ENCODE data around the gene RPL21. TPM values are rescaled to one million over a fixed set of nuclear protein-coding genes. Genes with fewer than 3 reads are reported as not detected.

The RPL21 gene
- total RNA-seq, 2 donors from 2014 or later, result 748 to 990 TPM

GRCh38 chr13:27264648-27265047, 13.3 kb downstream of the RPL21 start:
- H3K27ac Mint-ChIP-seq, result peak overlapping the region in 1 of 2 donors; percentile 8
- H3K9me3 Mint-ChIP-seq, result no peaks in the 10 kb centered on the region
- no peaks in the 10 kb centered on the region for H3K27me3 Mint-ChIP-seq
- ATAC-seq (no peak), DNase-seq (ENCODE audit: low spot score) (no peak)
- H3K36me3 Mint-ChIP-seq, result peaks cover 8% of the 10 kb centered on the region
- no peak overlapping the region for H3K4me3 Mint-ChIP-seq
- H3K4me1 Mint-ChIP-seq (ENCODE audit: low read depth in 2 of 2), result peaks cover 14 to 15% of the 10 kb centered on the region in 2 donors

- no peaks in the 10 kb centered on the region for H3K36me3 Mint-ChIP-seq
- H3K27ac Mint-ChIP-seq, result peak overlapping the region in 1 of 2 donors; percentile 15
- DNase-seq (ENCODE audit: low spot score), result no peak
- H3K9me3 Mint-ChIP-seq, result no peaks in the 10 kb centered on the region
- H3K4me1 Mint-ChIP-seq (ENCODE audit: low read depth in 2 of 2), result peaks cover 12 to 15% of the 10 kb centered on the region in 2 donors
- ATAC-seq, result no peak
- no peak overlapping the region for H3K4me3 Mint-ChIP-seq
- peaks cover 0 to 2% of the 10 kb centered on the region in 2 donors for H3K27me3 Mint-ChIP-seq
These were observed 15.6 kb downstream of the RPL21 start for GRCh38 chr13:27266917-27267316.

GRCh38 chr13:27267596-27267995, 16.2 kb downstream of the RPL21 start:
- DNase-seq (ENCODE audit: low spot score) (no peak), ATAC-seq (no peak)
- H3K4me1 Mint-ChIP-seq (ENCODE audit: low read depth in 2 of 2), result peaks cover 12 to 15% of the 10 kb centered on the region in 2 donors
- no peak overlapping the region for H3K4me3 Mint-ChIP-seq
- peaks cover 0 to 5% of the 10 kb centered on the region in 2 donors for H3K27me3 Mint-ChIP-seq
- no peaks in the 10 kb centered on the region for H3K36me3 Mint-ChIP-seq
- H3K27ac Mint-ChIP-seq, result peak overlapping the region in 1 of 2 donors; percentile 15
- H3K9me3 Mint-ChIP-seq, result no peaks in the 10 kb centered on the region

- no peak overlapping the region for H3K4me3 Mint-ChIP-seq
- no peaks in the 10 kb centered on the region for H3K9me3 Mint-ChIP-seq
- DNase-seq (ENCODE audit: low spot score), result no peak
- H3K36me3 Mint-ChIP-seq, result no peaks in the 10 kb centered on the region
- peaks cover 5 to 12% of the 10 kb centered on the region in 2 donors for H3K27me3 Mint-ChIP-seq
- H3K27ac Mint-ChIP-seq, result no peak overlapping the region
- ATAC-seq, result no peak
- peaks cover 12 to 15% of the 10 kb centered on the region in 2 donors for H3K4me1 Mint-ChIP-seq (ENCODE audit: low read depth in 2 of 2)
These were observed 17.8 kb downstream of the RPL21 start for GRCh38 chr13:27269114-27269665.

GRCh38 chr13:27270594-27271520, 19.5 kb downstream of the RPL21 start, which contains the start of gene RASL11A:
Gene RASL11A, plus strand, starts transcription at chr13:27270830. Its CDS starts 115 bp downstream, at chr13:27270945.
- Mint-ChIP-seq H3K9me3 (no peaks in the 10 kb centered on the region), H3K27me3 (peaks cover 11 to 22% of the 10 kb centered on the region in 2 donors), H3K4me1 (ENCODE audit: low read depth in 2 of 2) (peaks cover 12 to 15% of the 10 kb centered on the region in 2 donors), H3K27ac (peak within 1 kb of the TSS; percentile 24 to 70), H3K36me3 (no peaks in the 10 kb centered on the region), H3K4me3 (peak within 1 kb of the TSS; percentile 89)
- DNase-seq (ENCODE audit: low spot score) (peak; percentile 82), ATAC-seq (peak; percentile 91)

GRCh38 chr13:27271570-27272096, 20.3 kb downstream of the RPL21 start:
- H3K36me3 Mint-ChIP-seq, result no peaks in the 10 kb centered on the region
- peaks cover 12 to 14% of the 10 kb centered on the region in 2 donors for H3K4me1 Mint-ChIP-seq (ENCODE audit: low read depth in 2 of 2)
- H3K27me3 Mint-ChIP-seq, result peaks cover 11 to 24% of the 10 kb centered on the region in 2 donors
- ATAC-seq, result no peak
- H3K9me3 Mint-ChIP-seq, result no peaks in the 10 kb centered on the region
- no peak for DNase-seq (ENCODE audit: low spot score)
- peak overlapping the region; percentile 89 for H3K4me3 Mint-ChIP-seq
- H3K27ac Mint-ChIP-seq, result peak overlapping the region; percentile 24 to 70

- no peak overlapping the region for H3K27ac Mint-ChIP-seq
- no peak for DNase-seq (ENCODE audit: low spot score)
- H3K36me3 Mint-ChIP-seq, result no peaks in the 10 kb centered on the region
- H3K4me1 Mint-ChIP-seq (ENCODE audit: low read depth in 2 of 2), result peaks cover 9 to 12% of the 10 kb centered on the region in 2 donors
- no peak for ATAC-seq
- peaks cover 11 to 27% of the 10 kb centered on the region in 2 donors for H3K27me3 Mint-ChIP-seq
- no peak overlapping the region for H3K4me3 Mint-ChIP-seq
- H3K9me3 Mint-ChIP-seq, result no peaks in the 10 kb centered on the region
These were observed 22.5 kb downstream of the RPL21 start for GRCh38 chr13:27273658-27274425.

GRCh38 chr13:27274631-27275030, 23.3 kb downstream of the RPL21 start:
- ATAC-seq (no peak), DNase-seq (ENCODE audit: low spot score) (no peak)
- H3K27ac Mint-ChIP-seq, result no peak overlapping the region
- H3K9me3 Mint-ChIP-seq, result no peaks in the 10 kb centered on the region
- H3K4me1 Mint-ChIP-seq (ENCODE audit: low read depth in 2 of 2), result peaks cover 9 to 12% of the 10 kb centered on the region in 2 donors
- peaks cover 11 to 29% of the 10 kb centered on the region in 2 donors for H3K27me3 Mint-ChIP-seq
- H3K36me3 Mint-ChIP-seq, result no peaks in the 10 kb centered on the region
- no peak overlapping the region for H3K4me3 Mint-ChIP-seq

GRCh38 chr13:27276188-27276587, 24.8 kb downstream of the RPL21 start:
- ATAC-seq, result no peak
- no peak for DNase-seq (ENCODE audit: low spot score)
- peaks cover 3 to 4% of the 10 kb centered on the region in 2 donors for H3K4me1 Mint-ChIP-seq (ENCODE audit: low read depth in 2 of 2)
- no peak overlapping the region for H3K27ac Mint-ChIP-seq
- H3K27me3 Mint-ChIP-seq, result peaks cover 11 to 27% of the 10 kb centered on the region in 2 donors
- no peaks in the 10 kb centered on the region for H3K9me3 Mint-ChIP-seq
- H3K36me3 Mint-ChIP-seq, result no peaks in the 10 kb centered on the region
- no peak overlapping the region for H3K4me3 Mint-ChIP-seq

GRCh38 chr13:27279506-27279905, 28.1 kb downstream of the RPL21 start:
- no peak overlapping the region for H3K27ac Mint-ChIP-seq
- H3K27me3 Mint-ChIP-seq, result peaks cover 3 to 14% of the 10 kb centered on the region in 2 donors
- H3K36me3 Mint-ChIP-seq, result no peaks in the 10 kb centered on the region
- H3K4me1 Mint-ChIP-seq (ENCODE audit: low read depth in 2 of 2), result no peaks in the 10 kb centered on the region
- no peak overlapping the region for H3K4me3 Mint-ChIP-seq
- DNase-seq (ENCODE audit: low spot score) (no peak), ATAC-seq (no peak)
- H3K9me3 Mint-ChIP-seq, result no peaks in the 10 kb centered on the region

- Mint-ChIP-seq H3K27ac (no peak overlapping the region), H3K4me1 (ENCODE audit: low read depth in 2 of 2) (no peaks in the 10 kb centered on the region), H3K4me3 (no peak overlapping the region), H3K9me3 (no peaks in the 10 kb centered on the region), H3K27me3 (peaks cover 0 to 12% of the 10 kb centered on the region in 2 donors), H3K36me3 (no peaks in the 10 kb centered on the region)
- DNase-seq (ENCODE audit: low spot score), result no peak
- ATAC-seq, result no peak
These were observed 28.8 kb downstream of the RPL21 start for GRCh38 chr13:27280009-27280656.

- no peak for DNase-seq (ENCODE audit: low spot score)
- Mint-ChIP-seq H3K27me3 (peaks cover 6 to 11% of the 10 kb centered on the region in 2 donors), H3K9me3 (no peaks in the 10 kb centered on the region), H3K4me1 (ENCODE audit: low read depth in 2 of 2) (no peaks in the 10 kb centered on the region), H3K27ac (no peak overlapping the region), H3K4me3 (no peak overlapping the region), H3K36me3 (no peaks in the 10 kb centered on the region)
- ATAC-seq, result no peak
These were observed 29.5 kb downstream of the RPL21 start for GRCh38 chr13:27280841-27281240.

GRCh38 chr13:27281420-27281819, 30.1 kb downstream of the RPL21 start:
- Mint-ChIP-seq H3K27me3 (peaks cover 7 to 8% of the 10 kb centered on the region in 2 donors), H3K36me3 (no peaks in the 10 kb centered on the region), H3K4me3 (no peak overlapping the region), H3K4me1 (ENCODE audit: low read depth in 2 of 2) (no peaks in the 10 kb centered on the region), H3K27ac (no peak overlapping the region), H3K9me3 (no peaks in the 10 kb centered on the region)
- ATAC-seq (no peak), DNase-seq (ENCODE audit: low spot score) (no peak)

All from natural killer cell treated with Interleukin-12 subunit alpha and Interleukin-12 subunit beta and Interleukin-15 and Interleukin-18, amount 100 ng/mL, for 72 hours (primary cell).